ENCODE data around the gene PRPF31.
"Not testable (repeated sequence)": the region's sequence is repeated elsewhere in the genome, so short reads cannot be mapped to it uniquely, and the experiment has no call there.

The PRPF31 gene

DNA sequence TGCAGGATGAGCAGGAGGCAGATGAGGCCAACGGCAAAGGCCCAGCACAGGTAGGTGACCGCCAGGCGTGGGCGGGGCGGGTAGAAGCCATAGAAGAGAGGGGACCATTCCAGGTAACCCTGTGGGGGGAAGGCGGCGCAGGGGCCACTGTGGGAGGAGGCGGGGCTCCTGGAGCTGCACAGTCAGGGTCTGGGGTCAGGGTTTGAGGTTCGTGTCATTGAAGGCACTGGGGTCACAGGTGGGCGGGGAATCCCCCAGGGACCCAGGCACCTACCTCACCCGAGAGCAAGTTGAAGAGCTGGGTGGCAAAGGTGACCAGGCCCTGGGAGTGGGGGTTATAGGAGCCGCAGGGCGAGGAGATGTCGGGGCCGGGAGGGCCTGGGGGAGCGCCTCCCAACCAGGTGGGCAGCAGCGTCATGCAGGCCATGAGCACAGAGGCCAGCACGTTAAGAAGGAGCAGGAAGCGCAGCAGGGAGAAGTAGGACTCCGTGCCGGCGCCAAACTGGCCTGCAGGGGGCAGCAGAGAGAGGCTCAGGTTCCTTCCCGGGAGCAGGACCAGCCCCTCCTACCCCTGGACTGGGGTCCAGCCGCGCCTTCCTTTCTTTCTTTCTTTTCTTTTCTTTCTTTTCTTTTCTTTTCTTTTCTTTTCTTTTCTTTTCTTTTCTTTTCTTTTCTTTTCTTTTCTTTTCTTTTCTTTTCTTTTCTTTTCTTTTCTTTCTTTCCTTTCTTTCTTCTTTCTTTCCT lies 52.8 kb downstream of the PRPF31 start:
- TF ChIP-seq, protein P1, sequence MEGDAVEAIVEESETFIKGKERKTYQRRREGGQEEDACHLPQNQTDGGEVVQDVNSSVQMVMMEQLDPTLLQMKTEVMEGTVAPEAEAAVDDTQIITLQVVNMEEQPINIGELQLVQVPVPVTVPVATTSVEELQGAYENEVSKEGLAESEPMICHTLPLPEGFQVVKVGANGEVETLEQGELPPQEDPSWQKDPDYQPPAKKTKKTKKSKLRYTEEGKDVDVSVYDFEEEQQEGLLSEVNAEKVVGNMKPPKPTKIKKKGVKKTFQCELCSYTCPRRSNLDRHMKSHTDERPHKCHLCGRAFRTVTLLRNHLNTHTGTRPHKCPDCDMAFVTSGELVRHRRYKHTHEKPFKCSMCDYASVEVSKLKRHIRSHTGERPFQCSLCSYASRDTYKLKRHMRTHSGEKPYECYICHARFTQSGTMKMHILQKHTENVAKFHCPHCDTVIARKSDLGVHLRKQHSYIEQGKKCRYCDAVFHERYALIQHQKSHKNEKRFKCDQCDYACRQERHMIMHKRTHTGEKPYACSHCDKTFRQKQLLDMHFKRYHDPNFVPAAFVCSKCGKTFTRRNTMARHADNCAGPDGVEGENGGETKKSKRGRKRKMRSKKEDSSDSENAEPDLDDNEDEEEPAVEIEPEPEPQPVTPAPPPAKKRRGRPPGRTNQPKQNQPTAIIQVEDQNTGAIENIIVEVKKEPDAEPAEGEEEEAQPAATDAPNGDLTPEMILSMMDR (IDR thresholded peaks at IDR 0.05; ENCODE audit: low read depth, low read length) = peak; percentile 79
- H3K4me3 ChIP-seq (ENCODE audit: low read depth, low read length) = no peak overlapping the region

GRCh38 chr19:54169149-54169740 lies 53.7 kb downstream of the PRPF31 start:
- TF ChIP-seq, protein P1 (IDR thresholded peaks at IDR 0.05; ENCODE audit: low read depth, low read length) = no peak
- H3K4me3 ChIP-seq (ENCODE audit: low read depth, low read length) = no peak overlapping the region

DNA sequence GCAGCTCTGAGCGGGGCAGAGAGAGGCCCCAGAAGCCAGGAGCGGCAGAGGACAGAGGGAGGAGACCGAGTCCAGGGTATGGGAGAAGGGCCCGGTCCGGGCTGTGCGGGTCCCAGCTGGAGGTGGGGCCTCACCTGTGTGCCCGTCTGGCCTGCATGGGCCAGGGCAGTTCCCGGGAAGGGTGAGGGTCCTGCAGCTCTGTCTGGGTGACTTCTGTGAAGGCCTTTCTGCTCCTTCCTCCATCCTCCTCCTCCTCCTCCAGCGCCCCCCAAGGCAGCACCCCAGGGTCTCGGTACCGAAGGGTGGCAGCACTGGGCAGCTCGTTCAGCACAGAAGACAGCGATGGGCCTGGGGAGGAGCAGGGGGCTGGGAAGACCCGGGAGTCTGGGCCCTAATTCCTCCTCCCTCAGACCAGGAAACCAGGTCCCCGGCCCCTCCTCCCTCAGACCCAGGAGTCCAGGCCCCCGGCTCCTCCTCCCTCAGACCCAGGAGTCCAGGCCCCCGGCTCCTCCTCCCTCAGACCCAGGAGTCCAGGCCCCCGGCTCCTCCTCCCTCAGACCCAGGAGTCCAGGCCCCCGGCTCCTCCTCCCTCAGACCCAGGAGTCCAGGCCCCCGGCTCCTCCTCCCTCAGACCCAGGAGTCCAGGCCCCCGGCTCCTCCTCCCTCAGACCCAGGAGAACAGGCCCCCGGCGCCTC lies 56.3 kb downstream of the PRPF31 start:
- H3K4me3 ChIP-seq (ENCODE audit: low read depth, low read length) = not testable (repeated sequence)

- TF ChIP-seq, protein P1 (IDR thresholded peaks at IDR 0.05; ENCODE audit: low read depth, low read length) = no peak
- H3K4me3 ChIP-seq (ENCODE audit: low read depth, low read length) = no peak within 1 kb of the TSS
Measured at GRCh38 chr19:54172471-54173358, 57.2 kb downstream of the PRPF31 start, which contains the start of gene TMC4. Gene TMC4 (minus strand): TSS chr19:54173160. CDS start chr19:54173117, 43 bp downstream.

DNA sequence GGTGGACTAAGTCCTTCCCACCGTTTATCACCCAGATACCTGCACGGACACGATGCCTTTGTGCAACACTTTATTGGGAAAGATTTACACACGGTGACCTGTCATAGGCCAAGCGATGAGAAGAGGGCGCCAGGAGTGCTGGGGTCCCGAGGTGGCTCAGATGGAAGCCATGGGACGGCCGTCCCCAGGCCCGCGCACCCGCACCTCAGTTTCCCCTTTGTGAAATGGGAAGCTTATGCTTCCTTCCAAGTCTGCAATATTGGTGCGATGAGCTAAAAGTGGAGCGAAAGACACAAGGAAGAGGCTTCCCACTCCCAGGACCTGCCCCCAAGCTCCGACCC lies 57.8 kb downstream of the PRPF31 start:
- no peak overlapping the region for H3K4me3 ChIP-seq (ENCODE audit: low read depth, low read length)
- TF ChIP-seq, protein P1 (IDR thresholded peaks at IDR 0.05; ENCODE audit: low read depth, low read length) = no peak

GRCh38 chr19:54173951-54174834 lies 58.6 kb downstream of the PRPF31 start:
- TF ChIP-seq, protein P1 (IDR thresholded peaks at IDR 0.05; ENCODE audit: low read depth, low read length) = no peak
- H3K4me3 ChIP-seq (ENCODE audit: low read depth, low read length) = no peak overlapping the region
